Neutrophil (primary cell): Measurements from ENCODE around the gene CCDC185.
A peak's percentile ranks its signal among the peaks of the same experiment; 100 is the strongest.

ENCODE experiments used
- H3K27ac ChIP-seq: fragments of 200-600 bp; sonication (generic); 2 replicates; pipeline ENCODE4 v1.5.1; 2016; ENCODE audit warnings: mild to moderate bottlenecking, moderate library complexity
- H3K27me3 ChIP-seq: fragments of 200-600 bp; sonication (generic); 2 replicates; pipeline ENCODE4 v1.6.0; 2016; ENCODE audit warnings: mild to moderate bottlenecking
- H3K36me3 ChIP-seq: fragments of 200-600 bp; sonication (generic); 2 replicates; pipeline ENCODE4 v1.5.1; 2017
- H3K4me1 ChIP-seq, 2 experiments: fragments of 200-600 bp in 1 of 2; sonication (generic) in 1 of 2; 1 replicate in 1 of 2; 2 replicates in 1 of 2; pipeline versions ENCODE4 v1.5.1 to v1.6.1; 2013 to 2016; ENCODE audit warnings: low read depth in 1 of 2, low read length in 1 of 2, mild to moderate bottlenecking in 1 of 2, moderate library complexity in 1 of 2; ENCODE audit not compliant: control insufficient read depth in 1 of 2, insufficient read depth in 1 of 2
- H3K4me3 ChIP-seq, 2 experiments: fragments of 200-600 bp in 1 of 2; sonication (generic) in 1 of 2; 1 replicate in 1 of 2; 2 replicates in 1 of 2; pipeline ENCODE4 v1.5.1; 2013 to 2016; ENCODE audit warnings: low read depth in 1 of 2, low read length in 1 of 2, mild to moderate bottlenecking in 1 of 2, moderate library complexity in 1 of 2
- H3K9me3 ChIP-seq: fragments of 200-600 bp; sonication (generic); 2 replicates; pipeline ENCODE4 v1.5.1; 2016
- CTCF ChIP-seq: fragments of 200-600 bp; sonication (generic); IDR thresholded peaks from 2 replicates; pipeline ENCODE4 v1.5.1; 2016; ENCODE audit warnings: antibody characterized with exemption

CCDC185 gene

GRCh38 chr1:223355699-223356098, 37.5 kb upstream of the CCDC185 start:
- H3K9me3 ChIP-seq, result no peaks in the 10 kb centered on the region
- peaks cover 72% of the 10 kb centered on the region for H3K27me3 ChIP-seq
- no peak for TF ChIP-seq CTCF
- H3K27ac ChIP-seq, result no peak overlapping the region
- no peaks in the 10 kb centered on the region for H3K36me3 ChIP-seq
- no peak overlapping the region for H3K4me3 ChIP-seq
- no peaks in the 10 kb centered on the region for H3K4me1 ChIP-seq

- peaks cover 0 to 3% of the 10 kb centered on the region in 2 experiments for H3K4me1 ChIP-seq
- no peaks in the 10 kb centered on the region for H3K9me3 ChIP-seq
- no peaks in the 10 kb centered on the region for H3K36me3 ChIP-seq
- no peak overlapping the region for H3K27ac ChIP-seq
- no peak for TF ChIP-seq CTCF
- H3K27me3 ChIP-seq, result peaks cover 77% of the 10 kb centered on the region
- no peak overlapping the region for H3K4me3 ChIP-seq
Observed at GRCh38 chr1:223358826-223359225, 34.4 kb upstream of the CCDC185 start.

- Histone ChIP-seq H3K36me3 (no peaks in the 10 kb centered on the region), H3K4me1 (peaks cover 7% of the 10 kb centered on the region in 2 experiments), H3K27me3 (peaks cover 83% of the 10 kb centered on the region), H3K27ac (no peak overlapping the region), H3K4me3 (no peak overlapping the region), H3K9me3 (no peaks in the 10 kb centered on the region)
- no peak for TF ChIP-seq CTCF
Observed at GRCh38 chr1:223363057-223363855, 30.0 kb upstream of the CCDC185 start.

DNA sequence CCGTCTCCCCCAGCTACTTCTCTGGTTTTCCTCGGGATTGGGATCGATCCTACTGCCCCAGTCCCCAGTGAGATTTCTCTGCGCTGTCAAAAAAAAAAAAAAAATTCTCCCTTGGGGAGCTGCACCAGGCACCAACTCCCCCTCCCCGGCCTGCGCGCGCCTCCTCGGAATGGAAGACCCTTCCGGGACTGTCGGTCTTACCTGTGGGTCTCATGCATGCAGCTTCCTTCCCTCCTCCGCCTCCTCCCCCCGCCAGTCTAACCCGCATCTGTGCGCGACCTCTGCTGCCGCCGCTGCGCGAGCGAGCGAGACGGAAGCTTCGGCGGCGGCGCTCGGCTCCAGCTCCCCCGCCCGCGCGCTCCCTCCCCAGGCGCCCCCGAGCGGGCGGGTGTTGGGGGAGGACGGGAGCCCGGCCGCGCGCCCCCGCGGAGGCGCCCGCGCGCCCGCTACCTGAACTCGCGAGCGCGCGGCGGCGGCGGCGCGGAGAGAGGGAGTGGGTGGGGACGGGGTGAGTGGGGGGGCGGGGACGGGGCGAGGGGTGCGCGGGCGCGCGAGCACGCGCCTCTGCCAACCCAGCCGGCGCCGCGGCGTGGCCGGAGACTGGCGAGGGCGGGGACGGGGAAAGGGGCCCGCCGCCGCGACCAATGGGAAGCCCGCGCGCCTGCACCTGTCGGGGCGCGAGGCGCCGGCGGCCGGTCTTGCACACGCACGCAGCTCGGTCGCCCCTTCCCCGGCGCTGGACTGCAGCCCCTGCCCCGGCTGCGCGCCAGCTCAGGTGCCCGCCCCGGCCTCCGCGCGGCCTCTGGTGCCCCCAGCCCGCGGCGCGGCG, 29.1 kb upstream of the CCDC185 start, which contains the start of gene SUSD4:
SUSD4 (minus strand) TSS at position 321 of the 829 bp plus-strand sequence. CDS start 751 bp downstream, outside the sequence.
- TF ChIP-seq CTCF, result no peak
- H3K27ac ChIP-seq, result no peak within 1 kb of the TSS
- H3K4me1 ChIP-seq, result peaks cover 7% of the 10 kb centered on the region in 2 experiments
- H3K36me3 ChIP-seq, result no peaks in the 10 kb centered on the region
- H3K27me3 ChIP-seq, result peaks cover 75% of the 10 kb centered on the region
- peak within 1 kb of the TSS in 1 of 2 experiments; percentile 12 for H3K4me3 ChIP-seq
- H3K9me3 ChIP-seq, result no peaks in the 10 kb centered on the region

DNA sequence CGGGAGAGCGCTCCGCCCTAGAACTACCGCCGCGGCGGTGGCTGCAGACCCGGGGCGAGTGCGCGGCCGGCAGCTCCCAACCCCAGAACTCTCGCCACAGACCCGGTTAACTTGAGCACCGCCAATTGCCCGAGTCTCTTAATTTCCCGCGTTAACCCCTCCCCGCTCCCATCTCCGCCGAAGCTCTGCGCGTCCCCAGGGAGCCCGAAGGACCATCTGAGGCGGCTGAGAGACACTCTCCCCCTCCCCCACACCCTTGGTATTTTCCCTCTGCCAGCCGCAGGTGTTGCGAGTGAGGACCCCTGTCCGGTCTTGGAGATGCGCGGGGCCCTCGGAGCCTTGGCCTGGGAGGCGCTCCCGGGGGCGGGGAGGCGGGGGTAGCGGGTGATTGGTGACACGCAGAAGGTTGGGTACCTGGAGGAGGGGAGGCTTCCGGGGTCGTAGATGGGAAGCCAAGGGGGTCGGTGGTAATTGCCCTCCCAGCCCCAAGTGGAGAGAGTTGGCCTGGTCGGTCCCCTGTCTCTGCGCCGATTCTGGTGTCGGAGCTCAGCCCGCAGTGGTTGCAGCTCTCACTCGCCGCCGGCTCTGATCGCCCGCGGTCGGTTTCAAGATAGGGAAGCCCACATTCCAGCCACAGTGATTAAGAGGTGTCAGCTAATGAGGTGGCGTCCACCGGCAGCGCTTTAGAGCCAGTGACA, 28.4 kb upstream of the CCDC185 start:
- H3K4me1 ChIP-seq, result peaks cover 7% of the 10 kb centered on the region in 2 experiments

More for the DNA sequence above, 28.4 kb upstream of the CCDC185 start:
- Histone ChIP-seq H3K27ac (no peak overlapping the region), H3K36me3 (no peaks in the 10 kb centered on the region), H3K9me3 (no peaks in the 10 kb centered on the region), H3K27me3 (peaks cover 67% of the 10 kb centered on the region), H3K4me3 (peak overlapping the region in 1 of 2 experiments; percentile 8)
- no peak for TF ChIP-seq CTCF
